ENCODE data around the gene SSH3. TPM values are rescaled to one million over a fixed set of nuclear protein-coding genes. Genes with fewer than 3 reads are reported as not detected.

The SSH3 gene
- total and polyA plus RNA-seq, 4 donors, result 4.8 to 10.4 (median 8.1) TPM

DNA sequence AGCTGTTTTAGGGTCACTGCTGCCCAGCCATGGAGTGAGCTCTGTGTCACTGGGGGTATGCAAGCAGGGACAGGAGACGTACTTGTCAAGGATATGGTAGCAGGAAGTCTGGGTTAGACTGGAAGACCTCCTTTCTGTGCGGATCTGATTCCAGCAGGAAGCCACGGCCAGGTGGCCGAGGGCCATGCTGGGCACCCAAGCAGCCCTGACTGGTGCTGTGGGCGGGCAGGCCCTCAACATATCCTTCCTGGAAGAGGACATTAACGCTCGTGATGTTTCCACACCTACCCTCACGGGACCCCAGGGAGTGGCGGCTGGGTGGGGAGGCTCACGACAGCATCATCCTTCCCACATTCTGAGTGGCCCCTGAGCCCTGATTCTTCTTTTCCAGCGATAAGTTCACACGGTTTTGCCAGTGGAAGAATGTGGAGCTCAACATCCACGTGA is 23.0 kb upstream of the SSH3 start:
- no peaks in the 10 kb centered on the region for H3K27me3 ChIP-seq (ENCODE audit: control insufficient read depth in 4 of 4, insufficient read depth in 4 of 4, low read length in 3 of 4)
- peaks cover 2 to 26% (median 9%) of the 10 kb centered on the region in 4 donors for H3K4me1 ChIP-seq (ENCODE audit: control insufficient read depth in 4 of 4, insufficient read depth in 4 of 4, low read length in 3 of 4)
- no peak overlapping the region for H3K9ac ChIP-seq (ENCODE audit: low read depth in 1 of 2, low read length in 2 of 2)
- H3K36me3 ChIP-seq (ENCODE audit: control insufficient read depth in 4 of 4, insufficient read depth in 3 of 4, low read depth in 1 of 4, low read length in 3 of 4), result peaks cover 21 to 51% (median 29%) of the 10 kb centered on the region in 4 donors
- no peaks in the 10 kb centered on the region for H3K9me3 ChIP-seq (ENCODE audit: control insufficient read depth in 4 of 4, low read length in 3 of 4)
- H3K27ac ChIP-seq (ENCODE audit: low read depth in 1 of 2, low read length in 2 of 2), result no peak overlapping the region
- no peak overlapping the region for H3K4me3 ChIP-seq (ENCODE audit: low read depth in 1 of 3, low read length in 3 of 3)
- DNase-seq (ENCODE audit: low spot score), result no peak
- TF ChIP-seq FOXA1 (IDR thresholded peaks at IDR 0.05) (no peak), HNF4G (IDR thresholded peaks at IDR 0.05) (no peak)
- TF ChIP-seq, protein P1, sequence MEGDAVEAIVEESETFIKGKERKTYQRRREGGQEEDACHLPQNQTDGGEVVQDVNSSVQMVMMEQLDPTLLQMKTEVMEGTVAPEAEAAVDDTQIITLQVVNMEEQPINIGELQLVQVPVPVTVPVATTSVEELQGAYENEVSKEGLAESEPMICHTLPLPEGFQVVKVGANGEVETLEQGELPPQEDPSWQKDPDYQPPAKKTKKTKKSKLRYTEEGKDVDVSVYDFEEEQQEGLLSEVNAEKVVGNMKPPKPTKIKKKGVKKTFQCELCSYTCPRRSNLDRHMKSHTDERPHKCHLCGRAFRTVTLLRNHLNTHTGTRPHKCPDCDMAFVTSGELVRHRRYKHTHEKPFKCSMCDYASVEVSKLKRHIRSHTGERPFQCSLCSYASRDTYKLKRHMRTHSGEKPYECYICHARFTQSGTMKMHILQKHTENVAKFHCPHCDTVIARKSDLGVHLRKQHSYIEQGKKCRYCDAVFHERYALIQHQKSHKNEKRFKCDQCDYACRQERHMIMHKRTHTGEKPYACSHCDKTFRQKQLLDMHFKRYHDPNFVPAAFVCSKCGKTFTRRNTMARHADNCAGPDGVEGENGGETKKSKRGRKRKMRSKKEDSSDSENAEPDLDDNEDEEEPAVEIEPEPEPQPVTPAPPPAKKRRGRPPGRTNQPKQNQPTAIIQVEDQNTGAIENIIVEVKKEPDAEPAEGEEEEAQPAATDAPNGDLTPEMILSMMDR (IDR thresholded peaks at IDR 0.05; ENCODE audit: low read depth, low read length, missing input control), result no peak
- TF ChIP-seq, protein P2, sequence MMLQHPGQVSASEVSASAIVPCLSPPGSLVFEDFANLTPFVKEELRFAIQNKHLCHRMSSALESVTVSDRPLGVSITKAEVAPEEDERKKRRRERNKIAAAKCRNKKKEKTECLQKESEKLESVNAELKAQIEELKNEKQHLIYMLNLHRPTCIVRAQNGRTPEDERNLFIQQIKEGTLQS (IDR thresholded peaks at IDR 0.05), result no peak
- 81% methylated on average over 13 of the region's 13 CpGs for WGBS

- no peak for DNase-seq (ENCODE audit: low spot score)
- Histone ChIP-seq H3K36me3 (ENCODE audit: control insufficient read depth in 4 of 4, insufficient read depth in 3 of 4, low read depth in 1 of 4, low read length in 3 of 4) (peaks cover 21 to 55% (median 32%) of the 10 kb centered on the region in 4 donors), H3K4me3 (ENCODE audit: low read depth in 1 of 3, low read length in 3 of 3) (no peak overlapping the region), H3K4me1 (ENCODE audit: control insufficient read depth in 4 of 4, insufficient read depth in 4 of 4, low read length in 3 of 4) (peaks cover 2 to 20% (median 5%) of the 10 kb centered on the region in 4 donors), H3K27me3 (ENCODE audit: control insufficient read depth in 4 of 4, insufficient read depth in 4 of 4, low read length in 3 of 4) (no peaks in the 10 kb centered on the region), H3K9me3 (ENCODE audit: control insufficient read depth in 4 of 4, low read length in 3 of 4) (no peaks in the 10 kb centered on the region), H3K9ac (ENCODE audit: low read depth in 1 of 2, low read length in 2 of 2) (no peak overlapping the region), H3K27ac (ENCODE audit: low read depth in 1 of 2, low read length in 2 of 2) (no peak overlapping the region)
- TF ChIP-seq, protein P1 (IDR thresholded peaks at IDR 0.05; ENCODE audit: low read depth, low read length, missing input control), result no peak
- TF ChIP-seq FOXA2 (IDR thresholded peaks at IDR 0.05) (no peak), SP1 (IDR thresholded peaks at IDR 0.05) (no peak), YY1 (IDR thresholded peaks at IDR 0.05) (no peak), GABPA (IDR thresholded peaks at IDR 0.05 in 1 of 2, conservative IDR thresholded peaks at IDR 0.05 in 1 of 2) (no peak), EGR1 (IDR thresholded peaks at IDR 0.05; ENCODE audit: low read depth in 2 of 2) (no peak), TAF1 (conservative IDR thresholded peaks at IDR 0.05) (no peak), NR2F2 (IDR thresholded peaks at IDR 0.05) (no peak)
- TF ChIP-seq, protein P3, sequence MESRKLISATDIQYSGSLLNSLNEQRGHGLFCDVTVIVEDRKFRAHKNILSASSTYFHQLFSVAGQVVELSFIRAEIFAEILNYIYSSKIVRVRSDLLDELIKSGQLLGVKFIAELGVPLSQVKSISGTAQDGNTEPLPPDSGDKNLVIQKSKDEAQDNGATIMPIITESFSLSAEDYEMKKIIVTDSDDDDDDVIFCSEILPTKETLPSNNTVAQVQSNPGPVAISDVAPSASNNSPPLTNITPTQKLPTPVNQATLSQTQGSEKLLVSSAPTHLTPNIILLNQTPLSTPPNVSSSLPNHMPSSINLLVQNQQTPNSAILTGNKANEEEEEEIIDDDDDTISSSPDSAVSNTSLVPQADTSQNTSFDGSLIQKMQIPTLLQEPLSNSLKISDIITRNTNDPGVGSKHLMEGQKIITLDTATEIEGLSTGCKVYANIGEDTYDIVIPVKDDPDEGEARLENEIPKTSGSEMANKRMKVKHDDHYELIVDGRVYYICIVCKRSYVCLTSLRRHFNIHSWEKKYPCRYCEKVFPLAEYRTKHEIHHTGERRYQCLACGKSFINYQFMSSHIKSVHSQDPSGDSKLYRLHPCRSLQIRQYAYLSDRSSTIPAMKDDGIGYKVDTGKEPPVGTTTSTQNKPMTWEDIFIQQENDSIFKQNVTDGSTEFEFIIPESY (IDR thresholded peaks at IDR 0.05), result no peak
- WGBS, result 95% methylated on average over 31 of the region's 31 CpGs
Measured at GRCh38 chr11:67280788-67281551, 22.4 kb upstream of the SSH3 start.

All from liver (tissue), 9 donors.